HCT116 (cell line): ENCODE data around the gene OTUB2. TPM values are rescaled to one million over a fixed set of nuclear protein-coding genes. Genes with fewer than 3 reads are reported as not detected.

Source experiments
- ATAC-seq: fragments of 200-7000 bp; cut with Tn5 transposase; 2 replicates; pipeline ENCODE4 v1.9.1; 2020; ENCODE audit warnings: mild to moderate bottlenecking, moderate library complexity
- BruUV-seq: library from RNA; stranded (reverse); fragments of 400-500 nt; replicated peaks from 2 replicates; lab custom pipeline; 2021; lab: Mats Ljungman, UMichigan
- CTCF ChIA-PET: fragments of 300-600 bp; sonication (Branson Sonifier 250); formaldehyde crosslinking; loops from one replicate; lab custom pipeline; 2021; ENCODE audit warnings: antibody characterized with exemption; lab: Charles Lee
- POLR2A ChIA-PET: fragments of 300-600, 350-600 bp; sonication (Branson Sonifier 250); formaldehyde crosslinking; loops from one replicate; lab custom pipeline; 2021; ENCODE audit warnings: antibody characterized with exemption; lab: Charles Lee
- RAD21 ChIA-PET, 2 experiments: fragments of 300-600 bp; sonication (Branson Sonifier 250); formaldehyde crosslinking; loops; one replicate each; lab custom pipeline; 2023; ENCODE audit warnings: low total read pairs in 2 of 2; ENCODE audit not compliant: uncharacterized antibody in 2 of 2, unreplicated experiment in 2 of 2, low non-redundant PET in 1 of 2; lab: Charles Lee
- DNase-seq: peaks from one replicate; pipeline ENCODE4 v3.0.0-alpha.2; 2010; ENCODE audit warnings: low read depth, low spot score
- H2AFZ ChIP-seq: fragments of 200-600 bp; shearing (Covaris generic), sonication (generic); 2 replicates; pipeline ENCODE4 v1.6.1; 2017; ENCODE audit warnings: low read depth, mixed run types, mixed read lengths, antibody characterized with exemption, low read length; ENCODE audit not compliant: poor library complexity, severe bottlenecking
- H3K27ac ChIP-seq: 2 replicates; pipeline ENCODE4 v1.5.1; 2012; ENCODE audit warnings: low read depth, low read length
- H3K27me3 ChIP-seq: fragments of 200-600 bp; sonication (generic); 2 replicates; pipeline ENCODE4 v1.6.1; 2016; ENCODE audit warnings: mixed run types, low read length, mixed read lengths; ENCODE audit not compliant: insufficient read depth
- H3K36me3 ChIP-seq, 2 experiments: fragments of 200-500 bp in 1 of 2; fragments of 200-600 bp in 1 of 2; sonication (Bioruptor generic) in 1 of 2; sonication (generic) in 1 of 2; 2 replicates each; pipeline versions ENCODE4 v1.5.1 to v1.6.1; 2014 to 2016; ENCODE audit warnings: low read length in 2 of 2, inconsistent platforms in 1 of 2, mixed read lengths in 1 of 2, mixed run types in 1 of 2; ENCODE audit not compliant: insufficient read depth in 2 of 2, control insufficient read depth in 1 of 2
- H3K4me1 ChIP-seq, 2 experiments: fragments of 200-600 bp in 1 of 2; sonication (generic) in 1 of 2; 2 replicates each; pipeline versions ENCODE4 v1.5.1 to v1.6.1; 2012 to 2017; ENCODE audit warnings: low read length in 2 of 2, inconsistent platforms in 1 of 2, mild to moderate bottlenecking in 1 of 2, mixed read lengths in 1 of 2, mixed run types in 1 of 2, moderate library complexity in 1 of 2; ENCODE audit not compliant: insufficient read depth in 2 of 2, control insufficient read depth in 1 of 2
- H3K4me2 ChIP-seq: fragments of 200-600 bp; sonication (generic); 2 replicates; pipeline ENCODE4 v1.6.1; 2017; ENCODE audit warnings: mixed run types, low read length, mixed read lengths
- H3K4me3 ChIP-seq, 2 experiments: fragments of 200-600 bp in 1 of 2; sonication (generic) in 1 of 2; replicated peaks in 1 of 2; 2 replicates each; pipeline ENCODE4 v1.5.1; 2011 to 2016; ENCODE audit warnings: low read length in 2 of 2, control low read depth in 1 of 2, low read depth in 1 of 2, mild to moderate bottlenecking in 1 of 2, mixed read lengths in 1 of 2, mixed run types in 1 of 2
- H3K79me2 ChIP-seq: fragments of 200-600 bp; sonication (generic); 2 replicates; pipeline ENCODE4 v1.6.1; 2017; ENCODE audit warnings: mild to moderate bottlenecking, mixed run types, low read length, moderate library complexity, mixed read lengths; ENCODE audit not compliant: insufficient read depth
- H3K9ac ChIP-seq: fragments of 200-600 bp; sonication (generic); 2 replicates; pipeline ENCODE4 v1.6.1; 2016; ENCODE audit warnings: low read length, mixed read lengths
- H3K9me2 ChIP-seq: fragments of 200-600 bp; sonication (generic), shearing (Covaris generic); 2 replicates; pipeline ENCODE4 v1.6.1; 2017; ENCODE audit warnings: mixed run types, mild to moderate bottlenecking, moderate library complexity; ENCODE audit not compliant: insufficient read depth
- H3K9me3 ChIP-seq, 2 experiments: fragments of 200-500 bp in 1 of 2; fragments of 200-600 bp in 1 of 2; sonication (Bioruptor generic) in 1 of 2; sonication (generic) in 1 of 2; 2 replicates each; pipeline ENCODE4 v1.6.1; 2014 to 2017; ENCODE audit warnings: low read length in 2 of 2, mixed read lengths in 2 of 2, inconsistent platforms in 1 of 2, low read depth in 1 of 2, mild to moderate bottlenecking in 1 of 2, mixed run types in 1 of 2, moderate library complexity in 1 of 2; ENCODE audit not compliant: control insufficient read depth in 1 of 2, insufficient read depth in 1 of 2
- H4K20me1 ChIP-seq: fragments of 200-600 bp; sonication (generic), shearing (Covaris generic); 2 replicates; pipeline ENCODE4 v1.6.1; 2017; ENCODE audit warnings: mixed run types, mild to moderate bottlenecking, moderate library complexity; ENCODE audit not compliant: insufficient read depth
- CTCF ChIP-seq, 3 experiments: fragments of 200-600 bp in 1 of 3; sonication (generic) in 1 of 3; IDR thresholded peaks in 2 of 3; conservative IDR thresholded peaks in 1 of 3; 2 replicates each; pipeline ENCODE4 v1.5.1; 2012 to 2017; ENCODE audit warnings: low read depth in 2 of 3, low read length in 2 of 3, antibody characterized with exemption in 1 of 3, borderline replicate concordance in 1 of 3, control low read depth in 1 of 3, mild to moderate bottlenecking in 1 of 3, mixed read lengths in 1 of 3, mixed run types in 1 of 3, moderate library complexity in 1 of 3; ENCODE audit not compliant: insufficient read depth in 1 of 3
- ELF1 ChIP-seq: IDR thresholded peaks from 2 replicates; pipeline ENCODE4 v1.6.1; 2012; ENCODE audit warnings: low read depth, borderline replicate concordance
- FOSL1 ChIP-seq: IDR thresholded peaks from 2 replicates; pipeline ENCODE4 v1.6.1; 2012; ENCODE audit warnings: low read depth
- POLR2AphosphoS5 ChIP-seq: IDR thresholded peaks from 2 replicates; pipeline ENCODE4 v1.6.1; 2011; ENCODE audit warnings: mild to moderate bottlenecking, low read depth, low read length, moderate library complexity
- RAD21 ChIP-seq: IDR thresholded peaks from 2 replicates; pipeline ENCODE4 v1.6.1; 2012; ENCODE audit warnings: low read depth, mild to moderate bottlenecking
- REST ChIP-seq: IDR thresholded peaks from 2 replicates; pipeline ENCODE4 v1.6.1; 2012; ENCODE audit warnings: low read depth
- SP1 ChIP-seq: IDR thresholded peaks from 2 replicates; pipeline ENCODE4 v1.6.1; 2012; ENCODE audit warnings: low read depth
- TCF7L2 ChIP-seq: IDR thresholded peaks from 2 replicates; pipeline ENCODE4 v1.7.0; 2011; ENCODE audit warnings: borderline replicate concordance, inconsistent platforms; ENCODE audit not compliant: insufficient read depth, insufficient read length; ENCODE audit errors: extremely low read depth
- YY1 ChIP-seq: IDR thresholded peaks from 2 replicates; pipeline ENCODE4 v1.6.1; 2011; ENCODE audit warnings: low read length, low read depth, moderate library complexity, mild to moderate bottlenecking; ENCODE audit not compliant: insufficient replicate concordance; ENCODE audit errors: extremely low read depth
- ZBTB33 ChIP-seq: IDR thresholded peaks from 2 replicates; pipeline ENCODE4 v1.6.1; 2011; ENCODE audit warnings: mild to moderate bottlenecking, low read length, moderate library complexity; ENCODE audit not compliant: insufficient replicate concordance; ENCODE audit errors: extremely low read depth
- ZFX ChIP-seq: fragments of 450-650 bp; IDR thresholded peaks from 2 replicates; pipeline ENCODE4 v1.6.1; 2017
- ZNF274 ChIP-seq: fragments of 200-500 bp; sonication (Bioruptor generic); IDR thresholded peaks from 2 replicates; pipeline ENCODE4 v1.6.1; 2014; ENCODE audit warnings: mild to moderate bottlenecking, low read depth, low read length, inconsistent platforms
- intact Hi-C: fragments of 100-400 bp; cut with micrococcal nuclease; formaldehyde crosslinking; loops from 2 replicates; pipeline ENCODE4 v1.10.0; 2022
- total RNA-seq: library from RNA; stranded (reverse); gene quantifications from one replicate; pipeline ENCODE4 v1.2.1, GENCODE V29; 2021; ENCODE audit not compliant: unreplicated experiment

OTUB2 gene
- total RNA-seq, 1 experiment from 2014 or later, result 6.6 TPM

GRCh38 chr14:93999573-93999972 lies 26.6 kb upstream of the OTUB2 start (continued):
- no peak for TF ChIP-seq RAD21
- no peak for TF ChIP-seq FOSL1
- TF ChIP-seq SP1, result no peak
- no peak for TF ChIP-seq CTCF (IDR thresholded peaks at IDR 0.05 in 2 of 3, conservative IDR thresholded peaks at IDR 0.05 in 1 of 3; ENCODE audit: borderline replicate concordance in 1 of 3, insufficient read depth in 1 of 3, low read depth in 2 of 3, low read length in 2 of 3)

GRCh38 chr14:94000267-94000666 lies 25.9 kb upstream of the OTUB2 start:
- Histone ChIP-seq H3K9ac (no peak overlapping the region), H3K79me2 (no peaks in the 10 kb centered on the region), H3K27me3 (no peaks in the 10 kb centered on the region), H4K20me1 (no peaks in the 10 kb centered on the region), H2AFZ (no peak overlapping the region), H3K4me3 (no peak overlapping the region), H3K36me3 (no peaks in the 10 kb centered on the region), H3K9me2 (no peaks in the 10 kb centered on the region), H3K4me1 (peaks cover under 1 to 26% of the 10 kb centered on the region in 2 experiments; a peak in 3 of 4 replicates), H3K27ac (no peak overlapping the region), H3K9me3 (no peaks in the 10 kb centered on the region), H3K4me2 (no peak overlapping the region)
- ChIA-PET POLR2A (no interaction called here), CTCF (interaction anchor here (1.2 to 10.4 kb wide), 5 partner anchors 9 to 136 kb away, joined by 3 to 121 read pairs (median 6); no protein-coding TSS in a partner anchor), RAD21 (interaction anchor here in 1 of 2 experiments (2.2 kb wide), 1 partner anchor 61 kb away, joined by 11 read pairs; no protein-coding TSS in a partner anchor)
- DNase-seq (no peak), ATAC-seq (no peak)
- intact Hi-C loops, result loop anchor here (10.0 kb wide), 1 partner anchor 345 kb away; no protein-coding TSS in a partner anchor
- no peak for TF ChIP-seq RAD21
- TF ChIP-seq ZFX, result no peak
- no peak for TF ChIP-seq REST
- no peak for TF ChIP-seq ZBTB33
- TF ChIP-seq FOSL1, result no peak
- TF ChIP-seq TCF7L2, result no peak
- no peak for TF ChIP-seq CTCF (IDR thresholded peaks at IDR 0.05 in 2 of 3, conservative IDR thresholded peaks at IDR 0.05 in 1 of 3; ENCODE audit: borderline replicate concordance in 1 of 3, insufficient read depth in 1 of 3, low read depth in 2 of 3, low read length in 2 of 3)
- TF ChIP-seq YY1, result no peak
- TF ChIP-seq ZNF274, result no peak
- TF ChIP-seq ELF1, result no peak
- TF ChIP-seq POLR2AphosphoS5, result no peak
- BruUV-seq, result no TSS peak
